IPS-20b (cell line): ENCODE measurements around the gene VIM.
"Not testable (repeated sequence)": the region's sequence is repeated elsewhere in the genome, so short reads cannot be mapped to it uniquely, and the experiment has no call there.

Source experiments
- H3K27ac ChIP-seq: one replicate; pipeline ENCODE4 v1.5.1; 2013; ENCODE audit warnings: low read length
- H3K27me3 ChIP-seq: 2 replicates; pipeline ENCODE4 v1.6.1; 2013; ENCODE audit warnings: mild to moderate bottlenecking, low read length, inconsistent platforms; ENCODE audit not compliant: insufficient read depth
- H3K36me3 ChIP-seq: 2 replicates; pipeline ENCODE4 v1.6.1; 2013; ENCODE audit warnings: low read depth, mild to moderate bottlenecking, inconsistent platforms, low read length, moderate library complexity; ENCODE audit not compliant: insufficient read depth
- H3K4me1 ChIP-seq: 2 replicates; pipeline ENCODE4 v1.6.1; 2013; ENCODE audit warnings: mild to moderate bottlenecking, control low read depth, inconsistent platforms, low read length, moderate library complexity; ENCODE audit not compliant: insufficient read depth
- H3K4me3 ChIP-seq: 2 replicates; pipeline ENCODE4 v1.5.1; 2013; ENCODE audit warnings: mild to moderate bottlenecking, low read length, inconsistent platforms
- H3K9ac ChIP-seq: 2 replicates; pipeline ENCODE4 v1.6.1; 2013; ENCODE audit warnings: low read depth, mild to moderate bottlenecking, inconsistent platforms, low read length, moderate library complexity
- H3K9me3 ChIP-seq: 2 replicates; pipeline ENCODE4 v1.6.1; 2013; ENCODE audit warnings: mild to moderate bottlenecking, low read depth, low read length, inconsistent platforms; ENCODE audit not compliant: insufficient read depth

Gene VIM

DNA sequence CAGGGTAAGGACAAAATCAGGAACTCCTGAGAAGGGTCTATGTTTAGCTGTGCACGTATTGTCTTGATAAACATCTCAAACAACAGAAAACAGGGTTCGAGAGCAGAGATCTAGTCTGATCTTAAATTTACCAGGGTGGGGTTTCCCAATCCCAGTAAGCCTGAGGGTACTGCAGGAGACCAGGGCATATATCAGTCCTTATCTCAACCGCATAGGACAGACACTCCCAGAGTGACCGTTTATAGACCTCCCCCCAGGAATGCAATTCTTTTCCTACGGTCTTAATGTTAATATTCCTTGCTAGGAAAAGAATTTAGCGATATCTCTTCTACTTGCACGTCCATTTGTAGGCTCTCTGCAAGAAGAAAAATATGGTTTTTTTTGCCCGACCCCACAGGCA, 35.5 kb downstream of the VIM start:
- Histone ChIP-seq H3K27me3 (no peaks in the 10 kb centered on the region), H3K9ac (no peak overlapping the region), H3K4me1 (no peaks in the 10 kb centered on the region), H3K36me3 (no peaks in the 10 kb centered on the region), H3K9me3 (peaks cover 40% of the 10 kb centered on the region), H3K4me3 (no peak overlapping the region), H3K27ac (no peak overlapping the region)

DNA sequence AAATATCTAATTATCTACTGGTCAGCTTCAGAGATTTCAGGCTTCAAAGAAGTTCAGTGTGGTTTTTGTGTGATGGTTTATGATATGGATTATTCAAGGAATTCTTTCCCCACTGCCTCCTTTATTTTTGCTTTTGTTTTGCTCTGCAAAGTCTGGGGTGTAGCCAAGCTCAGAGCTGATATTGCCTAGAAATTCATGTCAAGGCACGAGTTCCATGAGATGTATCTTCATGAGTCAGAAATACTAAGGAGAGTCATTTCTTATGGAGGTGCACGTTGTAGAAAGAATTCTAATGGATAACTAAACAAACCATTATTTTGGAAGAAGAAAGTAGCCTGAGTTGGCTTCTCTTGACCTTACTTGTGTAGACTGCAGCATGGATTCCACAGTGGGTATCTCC, 37.4 kb downstream of the VIM start:
- Histone ChIP-seq H3K4me3 (no peak overlapping the region), H3K27me3 (no peaks in the 10 kb centered on the region), H3K9ac (no peak overlapping the region), H3K27ac (no peak overlapping the region), H3K4me1 (no peaks in the 10 kb centered on the region), H3K9me3 (peaks cover 40% of the 10 kb centered on the region), H3K36me3 (no peaks in the 10 kb centered on the region)

DNA sequence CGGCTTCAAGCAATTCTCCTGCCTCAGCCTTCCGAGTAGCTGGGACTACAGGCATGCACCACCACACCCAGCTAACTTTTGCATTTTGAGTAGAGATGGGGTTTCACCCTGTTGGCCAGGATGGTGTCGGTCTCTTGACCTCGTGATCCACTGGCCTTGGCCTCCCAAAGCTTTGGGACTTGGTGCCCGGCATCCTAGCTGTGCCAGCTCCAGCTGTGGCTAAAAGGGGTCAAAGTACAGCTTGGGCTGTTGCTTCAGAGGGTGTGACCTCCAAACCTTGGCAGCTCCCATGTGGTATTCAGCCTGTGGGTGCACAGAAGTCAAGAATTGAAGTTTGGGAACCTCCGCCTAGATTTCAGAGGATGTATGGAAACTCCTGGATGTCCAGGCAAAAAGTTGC, 38.5 kb downstream of the VIM start:
- not testable (repeated sequence) for H3K4me1 ChIP-seq, H3K4me3 ChIP-seq, H3K9ac ChIP-seq, H3K36me3 ChIP-seq, H3K27me3 ChIP-seq, H3K27ac ChIP-seq
- H3K9me3 ChIP-seq = peaks cover 34% of the 10 kb centered on the region

DNA sequence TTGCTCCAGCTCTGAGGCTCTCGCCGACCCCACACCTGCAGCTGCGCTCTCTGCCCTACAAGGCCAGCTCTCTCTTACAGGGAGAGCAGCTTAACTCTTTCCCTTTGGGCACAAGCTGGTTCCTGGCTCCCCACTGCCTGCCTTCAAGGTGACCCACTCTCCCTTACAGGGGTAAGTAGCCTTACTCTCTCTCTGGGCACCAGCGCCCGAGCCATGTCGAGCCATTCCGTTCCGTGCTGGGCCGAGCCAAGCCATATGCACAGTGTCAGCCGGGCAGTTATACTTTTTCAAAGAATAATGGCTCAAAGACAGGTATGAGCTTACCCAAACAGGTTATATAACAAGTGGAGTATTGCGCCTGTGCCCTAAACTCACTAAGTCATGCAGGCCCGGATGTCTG, 44.6 kb downstream of the VIM start:
- no peaks in the 10 kb centered on the region for H3K36me3 ChIP-seq
- no peaks in the 10 kb centered on the region for H3K4me1 ChIP-seq

DNA sequence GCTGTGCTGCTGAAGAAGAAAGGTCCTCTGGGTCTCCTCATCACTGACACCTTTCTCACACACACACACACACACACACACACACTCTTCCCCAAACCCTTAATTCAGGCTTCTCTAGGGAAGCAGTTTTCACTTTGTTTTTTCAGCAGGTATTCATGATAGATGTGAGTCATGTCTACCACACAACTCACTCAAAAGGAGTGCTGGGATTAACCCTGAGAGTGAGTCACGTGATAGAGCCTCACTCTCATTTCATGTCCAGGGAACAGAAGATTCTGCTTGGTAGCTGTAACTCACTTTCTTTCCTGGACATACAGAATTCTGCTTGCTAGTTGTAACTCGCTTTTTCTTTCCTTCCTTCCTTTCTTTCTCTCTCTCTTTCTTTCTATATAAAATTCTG, 45.4 kb downstream of the VIM start:
- no peak overlapping the region for H3K27ac ChIP-seq
- H3K27me3 ChIP-seq = no peaks in the 10 kb centered on the region
- no peak overlapping the region for H3K4me3 ChIP-seq
- no peaks in the 10 kb centered on the region for H3K4me1 ChIP-seq
- no peaks in the 10 kb centered on the region for H3K36me3 ChIP-seq
- no peak overlapping the region for H3K9ac ChIP-seq
- peaks cover 25% of the 10 kb centered on the region for H3K9me3 ChIP-seq

More for the DNA sequence above, 44.6 kb downstream of the VIM start:
- Histone ChIP-seq H3K27ac (no peak overlapping the region), H3K4me3 (no peak overlapping the region), H3K27me3 (no peaks in the 10 kb centered on the region), H3K9ac (no peak overlapping the region), H3K9me3 (peaks cover 20% of the 10 kb centered on the region)

DNA sequence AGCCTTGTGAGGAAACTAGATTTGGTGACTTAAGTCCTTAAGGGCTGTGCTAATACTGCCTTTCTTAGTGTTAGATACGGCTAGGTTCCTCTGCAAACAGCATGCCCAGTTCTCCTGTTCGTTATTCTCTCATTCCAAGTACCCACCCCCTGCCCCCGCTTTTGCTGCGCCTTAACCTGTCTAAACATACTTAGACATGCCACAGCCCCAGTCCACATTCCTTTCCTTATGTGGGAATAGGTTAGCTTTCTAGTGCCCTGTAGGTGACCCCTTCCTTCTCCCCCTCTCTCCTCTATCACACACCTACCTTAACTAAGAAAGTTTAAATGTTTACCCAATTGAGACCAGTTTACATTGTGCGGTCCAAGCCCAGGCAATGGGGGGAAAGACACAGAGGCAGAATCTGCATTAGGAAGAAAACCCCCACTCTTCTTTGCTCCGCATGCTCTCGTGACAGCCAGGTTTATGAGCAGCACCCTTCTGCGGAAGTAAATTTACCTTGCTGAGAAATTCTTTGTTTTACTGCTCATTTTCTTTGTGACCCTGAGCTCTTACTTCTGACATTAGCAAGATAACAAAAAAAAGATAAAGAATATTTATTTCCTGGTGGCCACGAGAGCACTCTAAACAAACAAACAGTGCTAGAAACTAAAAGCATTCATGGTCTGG, 48.8 kb downstream of the VIM start:
- H3K27ac ChIP-seq = no peak overlapping the region
- no peak overlapping the region for H3K9ac ChIP-seq
- peaks cover 43% of the 10 kb centered on the region for H3K9me3 ChIP-seq
- H3K27me3 ChIP-seq = no peaks in the 10 kb centered on the region
- no peaks in the 10 kb centered on the region for H3K36me3 ChIP-seq
- H3K4me1 ChIP-seq = no peaks in the 10 kb centered on the region
- H3K4me3 ChIP-seq = no peak overlapping the region

DNA sequence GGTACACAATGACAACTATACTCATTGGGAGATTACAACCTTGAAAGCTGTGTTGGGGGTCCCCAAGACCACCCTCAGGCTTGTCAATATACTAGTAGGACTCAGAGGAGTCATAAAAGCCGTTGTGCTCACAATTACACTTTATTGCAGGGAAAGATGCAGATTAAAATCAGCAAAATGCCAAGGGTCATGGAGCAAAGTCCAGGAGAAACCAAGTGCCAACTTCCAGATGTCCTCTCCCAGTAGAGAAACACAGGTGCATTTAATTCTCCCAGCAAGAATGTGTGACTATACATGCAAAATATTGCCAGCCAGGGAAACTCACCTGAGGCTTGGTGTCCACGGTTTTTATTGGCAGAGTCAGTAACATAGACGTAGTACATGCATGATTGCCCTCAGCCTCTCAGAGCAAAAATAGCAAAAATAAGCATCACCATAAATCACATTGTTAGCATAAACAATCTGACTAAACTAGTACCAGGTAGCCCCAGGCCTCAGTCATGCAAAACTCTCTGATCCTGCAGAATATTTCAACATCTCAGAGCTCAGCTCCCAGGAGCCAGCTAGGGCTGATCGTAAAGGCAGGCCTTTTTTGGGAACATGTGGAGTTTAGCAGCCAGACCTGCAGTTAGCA, 50.7 kb downstream of the VIM start:
- Histone ChIP-seq H3K9ac (no peak overlapping the region), H3K27me3 (no peaks in the 10 kb centered on the region), H3K27ac (no peak overlapping the region), H3K9me3 (peaks cover 56% of the 10 kb centered on the region), H3K4me1 (no peaks in the 10 kb centered on the region), H3K4me3 (no peak overlapping the region), H3K36me3 (no peaks in the 10 kb centered on the region)

DNA sequence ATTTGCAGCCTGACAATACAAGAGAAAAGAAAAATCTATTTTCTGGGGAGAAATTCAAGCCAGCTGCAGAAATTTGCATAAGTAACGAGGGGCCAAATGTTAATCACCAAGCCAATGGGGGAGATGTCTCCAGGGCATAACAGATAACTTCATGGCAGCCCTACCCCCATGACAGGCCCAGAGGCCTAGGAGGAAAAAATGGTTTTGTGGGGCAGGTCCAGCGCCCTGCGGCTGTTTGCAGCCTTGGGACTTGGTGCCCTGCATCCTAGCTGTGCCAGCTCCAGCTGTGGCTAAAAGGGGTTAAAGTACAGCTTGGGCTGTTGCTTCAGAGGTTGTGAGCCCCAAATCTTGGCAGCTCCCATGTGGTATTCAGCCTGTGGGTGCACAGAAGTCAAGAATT, 54.3 kb downstream of the VIM start:
- H3K9ac ChIP-seq = no peak overlapping the region
- H3K27ac ChIP-seq = no peak overlapping the region
- H3K27me3 ChIP-seq = no peaks in the 10 kb centered on the region
- no peak overlapping the region for H3K4me3 ChIP-seq
- H3K4me1 ChIP-seq = no peaks in the 10 kb centered on the region
- H3K36me3 ChIP-seq = no peaks in the 10 kb centered on the region
- H3K9me3 ChIP-seq = peaks cover 40% of the 10 kb centered on the region

DNA sequence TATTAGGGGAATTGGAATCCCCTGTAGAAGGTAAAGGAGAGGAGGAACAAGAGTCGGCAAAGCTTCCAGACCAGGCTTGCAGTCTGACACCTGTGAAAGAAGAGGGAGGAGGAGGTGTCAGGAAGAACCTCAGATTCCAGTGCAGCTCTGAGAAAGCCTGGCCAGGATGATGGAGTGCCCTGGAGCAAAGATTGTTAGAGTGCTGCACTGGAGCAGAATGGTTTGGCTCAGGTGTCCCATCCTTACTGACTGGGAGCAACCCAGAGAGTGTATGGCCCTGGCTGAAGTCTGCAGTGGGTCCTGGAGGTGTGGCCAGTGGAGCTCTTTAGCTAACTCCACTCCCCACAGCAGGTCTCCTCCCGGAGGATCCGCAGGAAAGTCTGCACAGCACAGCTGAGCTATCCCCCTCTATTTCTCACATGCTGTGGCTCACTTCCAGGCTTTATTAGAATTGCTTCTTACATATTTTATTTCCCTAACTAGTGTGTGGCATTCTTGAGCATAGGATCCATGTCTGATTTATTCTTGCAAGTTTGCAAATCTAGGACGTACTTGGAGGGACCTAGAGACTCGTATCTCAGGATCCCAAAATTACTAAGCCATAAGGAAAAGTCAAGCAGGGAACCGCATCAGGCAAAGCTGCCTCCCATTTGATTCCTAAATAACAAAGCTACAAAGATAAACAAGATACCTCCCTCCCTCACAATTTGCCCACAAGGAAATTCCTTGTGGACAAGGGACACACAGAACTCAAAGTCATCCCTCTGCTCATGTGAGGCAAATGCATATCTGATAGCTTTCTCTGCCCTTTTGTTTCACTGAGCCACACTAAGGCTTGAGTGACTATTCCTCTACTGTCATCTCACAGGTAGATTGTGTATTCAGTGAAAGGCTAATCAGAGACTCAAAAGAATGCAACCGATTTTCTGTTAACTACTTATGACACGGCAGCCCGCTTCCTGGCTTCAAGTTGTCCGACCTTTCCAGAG, 58.8 kb downstream of the VIM start:
- no peak overlapping the region for H3K27ac ChIP-seq
- H3K4me3 ChIP-seq = no peak overlapping the region
- H3K4me1 ChIP-seq = no peaks in the 10 kb centered on the region
- H3K9me3 ChIP-seq = peaks cover 13% of the 10 kb centered on the region
- H3K9ac ChIP-seq = no peak overlapping the region
- no peaks in the 10 kb centered on the region for H3K36me3 ChIP-seq
- H3K27me3 ChIP-seq = no peaks in the 10 kb centered on the region
